ENCODE data around the gene RAI1. TPM values are rescaled to one million over a fixed set of nuclear protein-coding genes. Genes with fewer than 3 reads are reported as not detected.
A peak's percentile ranks its signal among the peaks of the same experiment; 100 is the strongest.

The RAI1 gene
- total RNA-seq, 1 experiment from 2014 or later: 86.3 TPM

DNA sequence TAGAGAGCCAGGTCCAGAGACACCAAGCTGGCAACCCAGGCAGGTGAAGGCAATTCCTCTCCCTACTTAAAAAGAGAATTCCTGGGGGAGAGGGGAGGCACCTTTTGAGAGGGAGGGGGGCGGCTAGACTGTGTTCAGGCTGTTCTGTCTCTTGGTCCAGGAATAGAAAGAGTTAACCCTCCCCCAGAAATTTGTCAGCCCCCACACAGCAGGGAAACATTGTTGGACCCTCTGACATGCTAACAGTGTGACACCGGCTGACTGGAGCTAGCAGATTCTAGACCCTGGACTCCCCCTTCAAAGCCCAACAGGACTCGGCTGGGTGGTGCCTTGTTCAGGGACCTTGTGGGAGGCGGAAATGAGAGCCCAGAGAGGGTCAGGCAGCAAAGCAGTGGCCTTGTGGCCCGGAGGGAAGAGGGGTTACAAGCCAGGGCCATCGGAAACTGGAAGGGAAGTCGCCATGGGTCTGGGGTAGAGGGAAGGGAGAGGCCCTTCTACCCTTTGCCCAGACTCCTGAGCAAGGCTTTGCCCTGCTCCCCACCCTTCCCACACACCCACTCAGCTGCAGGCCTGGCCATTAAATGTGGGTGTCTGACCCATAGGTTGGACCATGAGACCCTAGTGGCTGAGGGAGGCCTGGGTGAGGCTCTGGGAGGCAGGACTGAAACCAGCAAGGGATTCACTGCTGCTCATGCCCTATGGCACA is 44.6 kb downstream of the RAI1 start:
- peaks cover 17% of the 10 kb centered on the region for H4K20me1 ChIP-seq (ENCODE audit: insufficient read depth)

DNA sequence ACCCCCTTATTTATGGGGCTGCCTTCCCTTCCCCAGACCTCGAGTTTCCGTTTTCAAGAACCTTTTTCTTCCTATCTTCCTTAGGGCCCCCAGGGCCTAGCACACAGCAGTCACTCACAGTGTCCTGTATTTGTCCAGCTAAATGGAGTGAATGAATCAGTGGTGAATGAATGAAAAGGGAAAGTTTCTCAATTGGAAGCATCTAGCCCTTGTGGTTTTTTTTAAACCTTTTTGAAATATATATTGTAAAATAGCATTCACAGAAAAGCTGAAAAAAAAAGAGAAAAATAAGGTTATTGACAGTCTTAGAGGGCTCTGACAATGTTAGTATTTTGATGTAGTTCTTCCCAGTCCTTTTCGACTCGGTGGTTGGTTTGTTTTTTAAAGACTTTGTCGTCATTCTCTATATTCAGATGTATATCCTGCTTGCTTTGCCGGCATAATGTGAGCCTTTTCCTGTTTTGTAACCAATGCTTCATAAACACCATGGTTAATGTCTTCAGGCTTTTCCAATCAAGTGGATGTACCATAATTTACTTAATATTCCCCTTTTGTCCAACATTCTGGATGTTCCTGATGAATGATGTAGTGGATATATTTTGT is 45.3 kb downstream of the RAI1 start:
- peaks cover 23% of the 10 kb centered on the region for H4K20me1 ChIP-seq (ENCODE audit: insufficient read depth)
- TF ChIP-seq EZH2 (IDR thresholded peaks at IDR 0.05; ENCODE audit: low read depth): no peak
- TF ChIP-seq, protein P1, sequence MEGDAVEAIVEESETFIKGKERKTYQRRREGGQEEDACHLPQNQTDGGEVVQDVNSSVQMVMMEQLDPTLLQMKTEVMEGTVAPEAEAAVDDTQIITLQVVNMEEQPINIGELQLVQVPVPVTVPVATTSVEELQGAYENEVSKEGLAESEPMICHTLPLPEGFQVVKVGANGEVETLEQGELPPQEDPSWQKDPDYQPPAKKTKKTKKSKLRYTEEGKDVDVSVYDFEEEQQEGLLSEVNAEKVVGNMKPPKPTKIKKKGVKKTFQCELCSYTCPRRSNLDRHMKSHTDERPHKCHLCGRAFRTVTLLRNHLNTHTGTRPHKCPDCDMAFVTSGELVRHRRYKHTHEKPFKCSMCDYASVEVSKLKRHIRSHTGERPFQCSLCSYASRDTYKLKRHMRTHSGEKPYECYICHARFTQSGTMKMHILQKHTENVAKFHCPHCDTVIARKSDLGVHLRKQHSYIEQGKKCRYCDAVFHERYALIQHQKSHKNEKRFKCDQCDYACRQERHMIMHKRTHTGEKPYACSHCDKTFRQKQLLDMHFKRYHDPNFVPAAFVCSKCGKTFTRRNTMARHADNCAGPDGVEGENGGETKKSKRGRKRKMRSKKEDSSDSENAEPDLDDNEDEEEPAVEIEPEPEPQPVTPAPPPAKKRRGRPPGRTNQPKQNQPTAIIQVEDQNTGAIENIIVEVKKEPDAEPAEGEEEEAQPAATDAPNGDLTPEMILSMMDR (conservative IDR thresholded peaks at IDR 0.05): no peak
- peaks cover 38% of the 10 kb centered on the region for H3F3A ChIP-seq (ENCODE audit: insufficient read depth, low read depth)
- no peak overlapping the region for H3K4me3 ChIP-seq
- H3K9me3 ChIP-seq (ENCODE audit: insufficient read depth, low read depth): no peaks in the 10 kb centered on the region
- DNase-seq: no peak
- POLR2A ChIA-PET (ENCODE audit: unreplicated experiment): no interaction called here
- H3K27ac ChIP-seq: peak overlapping the region; percentile 55
- BruUV-seq (replicated peaks): no TSS peak
- H3K36me3 ChIP-seq (ENCODE audit: low read depth): no peaks in the 10 kb centered on the region; the same call in 1 of the 2 replicates
- H3K4me1 ChIP-seq (replicated peaks; ENCODE audit: insufficient read depth): peaks cover 54% of the 10 kb centered on the region
- intact Hi-C loops (cut with micrococcal nuclease; ENCODE audit: unreplicated experiment): loop anchor here (5.0 kb wide), 1 partner anchor 136 kb away; no protein-coding TSS in a partner anchor
- H3K27me3 ChIP-seq (ENCODE audit: insufficient read depth, low read depth): no peaks in the 10 kb centered on the region
- no peaks in the 10 kb centered on the region for H3K9me2 ChIP-seq (ENCODE audit: insufficient read depth)
- CTCF ChIA-PET: interaction anchor here (0.7 to 1.2 kb wide), 2 partner anchors 47 to 85 kb away, joined by 3 to 5 read pairs; no protein-coding TSS in a partner anchor
- H3K79me2 ChIP-seq (ENCODE audit: low read depth): peaks cover 76% of the 10 kb centered on the region
- H3K4me2 ChIP-seq: no peak overlapping the region
- H2AFZ ChIP-seq: no peak overlapping the region

More for the DNA sequence above, 44.6 kb downstream of the RAI1 start:
- no peak for TF ChIP-seq EZH2 (IDR thresholded peaks at IDR 0.05; ENCODE audit: low read depth)
- TF ChIP-seq, protein P1 (conservative IDR thresholded peaks at IDR 0.05): no peak
- H3K79me2 ChIP-seq (ENCODE audit: low read depth): peaks cover 76% of the 10 kb centered on the region
- DNase-seq: no peak
- H3K27me3 ChIP-seq (ENCODE audit: insufficient read depth, low read depth): no peaks in the 10 kb centered on the region
- BruUV-seq (replicated peaks): no TSS peak
- POLR2A ChIA-PET (ENCODE audit: unreplicated experiment): no interaction called here
- no peak overlapping the region for H2AFZ ChIP-seq
- H3K4me1 ChIP-seq (replicated peaks; ENCODE audit: insufficient read depth): peaks cover 60% of the 10 kb centered on the region
- H3K4me2 ChIP-seq: no peak overlapping the region
- no peak overlapping the region for H3K4me3 ChIP-seq
- H3K27ac ChIP-seq: peak overlapping the region; percentile 55
- no peaks in the 10 kb centered on the region; the same call in 1 of the 2 replicates for H3K36me3 ChIP-seq (ENCODE audit: low read depth)
- no peaks in the 10 kb centered on the region for H3K9me3 ChIP-seq (ENCODE audit: insufficient read depth, low read depth)
- CTCF ChIA-PET: interaction anchor here (0.7 to 1.2 kb wide), 2 partner anchors 46 to 85 kb away, joined by 3 to 5 read pairs; no protein-coding TSS in a partner anchor
- H3F3A ChIP-seq (ENCODE audit: insufficient read depth, low read depth): peaks cover 45% of the 10 kb centered on the region
- no peaks in the 10 kb centered on the region for H3K9me2 ChIP-seq (ENCODE audit: insufficient read depth)
- intact Hi-C loops (cut with micrococcal nuclease; ENCODE audit: unreplicated experiment): loop anchor here (5.0 kb wide), 1 partner anchor 136 kb away; no protein-coding TSS in a partner anchor

DNA sequence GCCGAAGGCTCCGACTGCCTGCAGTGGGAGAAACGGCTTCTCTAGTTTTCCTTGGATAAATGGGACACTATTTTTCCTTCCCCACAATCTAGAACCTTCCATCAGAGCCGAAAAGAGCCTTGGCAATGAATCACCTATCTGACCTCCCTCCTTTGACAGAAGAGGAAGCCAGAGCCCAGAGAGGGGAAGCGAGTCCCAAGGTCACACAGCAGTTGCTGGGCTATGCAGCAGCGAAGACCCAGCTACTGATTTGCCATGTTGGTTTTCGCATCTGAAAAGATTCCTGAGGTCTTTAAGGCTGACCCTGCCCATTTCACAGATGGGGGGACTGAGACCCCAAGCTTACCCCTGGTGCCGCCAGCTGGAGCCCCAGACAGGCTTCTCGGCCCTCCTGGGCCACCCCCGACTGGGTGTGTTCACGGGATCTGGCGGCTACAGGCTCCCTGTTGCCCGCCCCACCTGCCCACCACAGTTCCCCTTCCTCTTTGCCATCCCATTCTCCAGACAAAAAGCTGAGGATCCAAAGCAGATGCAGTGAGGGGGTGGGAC is 45.9 kb downstream of the RAI1 start:
- Histone ChIP-seq H3F3A (ENCODE audit: insufficient read depth, low read depth) (peaks cover 42% of the 10 kb centered on the region), H3K27me3 (ENCODE audit: insufficient read depth, low read depth) (no peaks in the 10 kb centered on the region), H3K9me2 (ENCODE audit: insufficient read depth) (no peaks in the 10 kb centered on the region), H3K79me2 (ENCODE audit: low read depth) (peaks cover 76% of the 10 kb centered on the region), H3K9me3 (ENCODE audit: insufficient read depth, low read depth) (no peaks in the 10 kb centered on the region), H3K36me3 (ENCODE audit: low read depth) (no peaks in the 10 kb centered on the region; the same call in 1 of the 2 replicates), H3K27ac (peak overlapping the region; percentile 55; the same call in 1 of the 2 replicates), H3K4me1 (replicated peaks; ENCODE audit: insufficient read depth) (peaks cover 60% of the 10 kb centered on the region), H4K20me1 (ENCODE audit: insufficient read depth) (peaks cover 23% of the 10 kb centered on the region), H2AFZ (no peak overlapping the region), H3K4me3 (no peak overlapping the region), H3K4me2 (peak overlapping the region; percentile 74; the same call in 1 of the 2 replicates)
- no TSS peak for BruUV-seq (replicated peaks)
- ChIA-PET CTCF (interaction anchor here (1.2 kb wide), 1 partner anchor 48 kb away, joined by 5 read pairs; no protein-coding TSS in a partner anchor), POLR2A (ENCODE audit: unreplicated experiment) (no interaction called here)
- TF ChIP-seq, protein P1 (conservative IDR thresholded peaks at IDR 0.05): no peak
- no peak for TF ChIP-seq EZH2 (IDR thresholded peaks at IDR 0.05; ENCODE audit: low read depth)
- DNase-seq: no peak
- intact Hi-C loops (cut with micrococcal nuclease; ENCODE audit: unreplicated experiment): loop anchor here (5.0 kb wide), 1 partner anchor 135 kb away; no protein-coding TSS in a partner anchor

Measured in PC-9 (cell line).